GM19328 (cell line): ENCODE measurements around the gene KRT35.

ENCODE experiments used
- ATAC-seq: cut with Tn5 transposase; IDR thresholded peaks from one replicate; pipeline ENCODE4 v1.9.1; 2021; ENCODE audit warnings: mild to moderate bottlenecking, moderate library complexity; ENCODE audit not compliant: unreplicated experiment

The KRT35 gene

GRCh38 chr17:41490000-41490990 is 9.3 kb upstream of the KRT35 start:
- ATAC-seq: no peak

DNA sequence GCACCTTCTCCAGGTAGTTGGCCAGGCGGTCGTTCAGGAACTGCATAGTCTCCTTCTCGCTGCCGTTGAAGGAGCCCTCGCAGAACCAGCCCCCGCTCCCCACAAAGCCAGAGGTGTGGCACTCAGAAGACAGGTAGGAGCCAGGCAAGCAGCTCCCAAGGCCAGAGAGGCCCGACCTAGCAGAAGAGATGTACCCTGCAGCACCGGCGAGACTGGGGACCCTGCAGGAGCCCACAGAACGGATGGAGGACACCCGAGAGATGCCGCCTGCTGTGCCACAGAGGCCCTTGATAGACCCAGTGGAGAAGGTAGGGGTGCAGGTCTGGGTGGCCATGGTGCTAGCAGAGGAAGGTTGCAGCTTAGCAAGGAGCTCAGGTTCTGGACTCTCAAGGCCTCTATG is 8.6 kb upstream of the KRT35 start, which contains the start of gene KRT36:
Gene KRT36 (minus strand): TSS at position 380 of the 400 bp plus-strand sequence. CDS start 46 bp downstream, at position 334.
- no peak for ATAC-seq

GRCh38 chr17:41486809-41487530 is 6.0 kb upstream of the KRT35 start:
- no peak for ATAC-seq

DNA sequence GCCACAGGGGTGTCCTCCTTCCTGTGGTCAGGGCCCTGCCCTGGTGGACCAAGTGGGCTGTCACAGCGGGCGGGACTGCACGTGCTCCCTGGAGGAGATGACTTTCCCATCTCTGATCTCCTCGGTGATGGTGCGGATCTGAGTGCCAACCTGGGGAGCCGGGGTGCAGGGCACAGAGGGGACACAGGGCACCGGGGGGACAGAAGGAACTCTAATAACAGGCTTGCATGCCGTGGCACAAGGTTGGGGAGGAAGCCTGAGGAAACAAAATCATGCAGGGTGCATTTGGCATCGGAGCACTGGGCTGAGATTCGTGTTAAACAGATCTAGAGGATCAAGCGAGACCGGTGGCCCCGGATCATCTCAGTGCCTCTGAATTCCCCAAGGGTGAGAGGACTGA is 5.4 kb upstream of the KRT35 start:
- no peak for ATAC-seq

- no peak for ATAC-seq
Observed at GRCh38 chr17:41484920-41485904, 4.3 kb upstream of the KRT35 start.

DNA sequence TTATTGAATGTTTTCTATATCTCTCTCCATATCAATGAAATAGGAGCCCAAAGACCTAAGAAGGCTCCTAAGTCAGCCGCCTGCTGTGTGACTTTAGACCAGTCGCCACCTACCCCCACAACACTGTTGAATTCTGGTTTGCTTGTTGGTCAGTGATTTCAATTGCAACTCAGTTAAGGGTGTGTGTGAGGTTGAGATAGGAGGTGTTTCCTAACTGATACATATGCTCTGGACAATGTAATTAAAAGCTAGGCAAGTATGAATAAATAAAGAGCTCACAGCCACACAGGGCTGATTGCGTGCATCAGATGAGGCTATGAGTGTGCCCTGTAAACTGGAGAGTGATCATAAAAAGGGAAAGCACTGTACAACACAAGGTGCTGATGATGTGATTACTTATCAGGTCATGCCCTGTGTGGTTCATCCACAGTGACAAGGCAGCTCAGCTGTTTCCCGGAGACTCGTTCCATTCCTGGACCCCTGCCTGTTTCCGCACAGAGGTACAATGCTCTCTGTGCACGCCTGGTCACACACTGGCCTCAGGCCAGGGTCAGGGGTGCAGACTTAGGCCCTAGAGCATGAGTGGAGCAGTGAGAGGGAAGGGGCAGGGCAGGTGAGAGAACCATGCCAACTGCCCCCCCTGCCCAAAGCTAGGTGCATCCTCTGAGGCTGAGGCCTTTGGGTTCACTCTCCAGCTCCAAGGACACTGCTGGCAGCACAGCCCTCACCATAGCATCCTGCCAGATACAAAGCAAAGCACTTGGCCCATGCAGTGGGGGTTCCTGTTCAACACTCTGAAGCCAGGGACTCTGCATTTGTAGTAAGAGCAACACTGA is 3.3 kb upstream of the KRT35 start:
- ATAC-seq: no peak

GRCh38 chr17:41483531-41483930 is 2.6 kb upstream of the KRT35 start:
- ATAC-seq: no peak

- ATAC-seq: no peak
Observed at GRCh38 chr17:41480581-41480980, 370 bp downstream of the KRT35 start.

DNA sequence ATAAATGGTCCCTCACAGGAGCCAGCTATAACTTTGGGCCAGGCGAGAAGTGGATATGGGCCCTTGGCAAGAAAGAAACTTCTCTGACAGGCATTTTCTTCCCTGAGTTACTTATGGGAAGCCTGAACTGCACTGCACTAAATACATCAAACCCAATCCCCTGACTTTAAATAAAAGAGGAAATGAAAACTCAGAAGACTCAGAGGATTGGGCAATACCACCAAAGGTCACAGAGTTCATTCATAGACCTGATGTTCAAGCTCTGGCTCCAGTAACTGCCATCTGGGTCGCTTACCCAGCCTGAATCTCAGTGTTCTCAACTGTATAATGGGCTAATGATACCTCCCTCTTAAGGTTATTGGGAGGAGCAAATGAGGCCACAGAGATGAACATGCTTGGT is 815 bp downstream of the KRT35 start:
- no peak for ATAC-seq

DNA sequence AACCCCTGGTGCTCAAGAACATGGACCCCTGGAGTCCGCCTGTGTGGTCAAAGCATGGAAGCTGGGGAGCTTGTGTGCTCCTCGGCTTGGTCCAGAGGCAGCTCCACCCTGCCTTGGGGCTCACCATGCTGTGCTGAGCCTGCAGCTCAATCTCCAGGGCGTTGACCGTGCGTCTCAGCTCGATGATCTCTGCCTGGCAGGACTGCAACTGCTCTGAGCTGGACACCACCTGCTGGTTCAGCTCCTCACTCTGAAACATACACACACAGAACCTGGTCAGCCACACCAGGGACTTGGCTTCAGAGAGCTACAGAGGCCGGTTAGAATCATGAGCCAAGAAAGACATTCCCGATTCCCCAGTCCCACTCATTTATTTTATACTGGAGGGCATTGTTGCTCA is 2.7 kb downstream of the KRT35 start:
- no peak for ATAC-seq

GRCh38 chr17:41476866-41477815 is 3.8 kb downstream of the KRT35 start:
- no peak for ATAC-seq

DNA sequence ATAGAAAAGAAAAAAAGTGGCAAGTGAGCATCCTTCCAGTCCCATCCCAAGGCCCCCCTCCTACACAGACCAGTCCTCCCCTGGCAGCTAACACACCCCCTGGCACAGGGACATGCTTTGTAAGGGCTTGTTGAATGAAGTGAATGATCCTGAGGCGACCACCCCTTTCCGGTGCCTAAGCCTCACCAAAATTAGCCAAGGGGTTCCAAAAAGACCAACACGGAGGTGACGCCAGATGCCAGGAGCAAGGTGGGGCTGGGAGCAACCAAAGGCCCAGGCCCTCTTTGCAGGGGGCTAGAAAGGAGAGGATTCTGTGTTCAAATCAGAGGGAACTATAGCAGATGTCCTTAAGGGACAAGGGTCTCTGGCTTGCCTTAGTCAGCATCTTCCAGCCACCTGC is 5.5 kb downstream of the KRT35 start:
- no peak for ATAC-seq

- no peak for ATAC-seq
Observed at GRCh38 chr17:41474863-41475262, 6.1 kb downstream of the KRT35 start.

DNA sequence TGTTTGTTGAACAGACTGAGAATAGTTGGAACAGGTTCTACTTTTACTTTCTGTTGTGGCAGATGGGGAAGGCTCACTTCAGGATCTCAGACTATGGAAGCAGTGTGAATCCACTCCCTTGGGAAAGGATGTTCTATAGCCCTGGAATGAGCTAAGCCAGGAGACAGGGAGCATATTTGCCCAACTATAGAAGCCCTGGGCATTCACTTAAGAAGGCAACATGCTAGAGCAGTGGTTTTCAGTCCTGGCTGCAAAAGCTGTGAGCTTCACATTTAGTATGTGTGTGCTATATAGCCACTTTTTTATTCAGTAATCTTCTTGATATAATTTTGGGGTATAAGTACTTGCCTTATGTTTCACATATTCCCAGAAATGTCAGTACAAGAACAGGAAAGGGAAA is 12.6 kb downstream of the KRT35 start:
- ATAC-seq: no peak

GRCh38 chr17:41467561-41467960 is 13.4 kb downstream of the KRT35 start:
- ATAC-seq: no peak

GRCh38 chr17:41466988-41467387 is 14.0 kb downstream of the KRT35 start, which contains the start of gene KRT32:
TSS of gene KRT32 (minus strand) at chr17:41467386. CDS start at chr17:41467325, 61 bp downstream.
- no peak for ATAC-seq

DNA sequence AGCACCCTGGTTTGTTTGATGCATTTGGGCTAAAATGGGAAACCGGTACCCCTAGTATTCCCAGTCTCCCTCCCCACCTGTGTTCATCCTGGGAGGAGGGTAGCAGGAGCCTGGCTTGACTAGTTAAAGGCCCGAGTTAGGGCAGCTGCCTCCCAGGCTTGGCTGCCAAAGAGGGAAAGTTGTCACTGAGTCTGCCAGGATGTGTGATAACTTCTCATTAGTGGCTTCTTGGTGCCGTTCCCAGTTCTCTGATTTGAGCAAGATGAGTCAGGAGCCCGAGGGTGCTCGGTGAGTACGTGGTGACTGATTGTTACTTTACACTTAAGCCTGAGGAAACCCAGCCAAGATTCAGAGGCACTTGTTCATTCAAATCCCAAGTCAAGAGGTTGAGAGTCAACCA is 16.3 kb downstream of the KRT35 start:
- ATAC-seq: no peak

- no peak for ATAC-seq
Observed at GRCh38 chr17:41464173-41464572, 16.8 kb downstream of the KRT35 start.

- no peak for ATAC-seq
Observed at GRCh38 chr17:41463746-41464145, 17.2 kb downstream of the KRT35 start.
